Urothelium cell line (cell line): Measurements from ENCODE around the gene TMPRSS11E.
"Not testable (repeated sequence)": the region's sequence is repeated elsewhere in the genome, so short reads cannot be mapped to it uniquely, and the experiment has no call there.

Experiments
- DNase-seq: peaks from one replicate; pipeline ENCODE4 v3.0.0; 2011; ENCODE audit warnings: low spot score, mixed read lengths
- FAIRE-seq: peaks from 2 replicates; lab custom pipeline; 2011; peaks lifted over from hg19 to GRCh38; lab: Jason Lieb, UNC

The TMPRSS11E gene

GRCh38 chr4:68461790-68462189 lies 14.5 kb downstream of the TMPRSS11E start:
- DNase-seq (no peak), FAIRE-seq (no peak)

- DNase-seq (no peak), FAIRE-seq (no peak)
Measured at GRCh38 chr4:68462691-68463090, 15.4 kb downstream of the TMPRSS11E start.

DNA sequence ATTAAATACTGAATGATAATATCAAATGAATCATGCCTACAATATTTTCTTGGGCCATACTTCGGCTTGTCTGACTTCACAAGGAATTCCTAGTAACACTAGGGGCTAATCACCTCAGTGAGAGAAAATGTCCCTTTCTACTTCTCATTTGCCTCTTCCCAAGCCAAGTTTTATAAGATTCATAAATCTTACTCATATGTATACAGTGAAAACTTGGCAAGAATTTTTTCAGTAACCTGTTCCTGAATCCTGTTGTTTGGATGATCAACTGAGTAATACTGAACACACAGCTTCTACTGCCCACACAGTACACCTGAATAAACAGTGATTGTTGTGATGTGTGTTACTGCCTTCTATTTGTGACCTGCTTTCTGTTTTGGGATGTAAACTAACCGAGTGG lies 16.5 kb downstream of the TMPRSS11E start:
- FAIRE-seq, result no peak
- DNase-seq, result peak; percentile 10

DNA sequence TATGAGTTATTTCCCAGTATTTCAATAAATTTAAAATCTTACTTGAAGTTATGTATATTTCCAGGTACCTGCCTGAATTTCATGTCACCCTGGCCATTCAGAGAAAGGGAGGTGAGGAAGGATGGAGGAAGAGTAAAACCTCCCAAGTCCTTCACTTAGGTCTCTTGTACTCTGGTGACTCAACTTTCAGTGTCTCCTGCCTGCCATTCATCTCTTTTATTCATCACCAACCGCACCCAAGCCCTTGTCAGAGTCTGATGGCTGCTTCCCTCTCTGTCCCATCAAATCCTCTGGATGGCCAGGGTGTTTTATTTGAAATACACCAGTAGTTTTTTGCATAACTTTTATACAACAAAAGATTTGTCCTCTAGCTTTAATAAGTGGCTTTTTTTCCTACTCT lies 17.8 kb downstream of the TMPRSS11E start:
- FAIRE-seq (no peak), DNase-seq (no peak)

- FAIRE-seq, result no peak
- peak; percentile 60 for DNase-seq
Measured at GRCh38 chr4:68466185-68466584, 18.9 kb downstream of the TMPRSS11E start.

DNA sequence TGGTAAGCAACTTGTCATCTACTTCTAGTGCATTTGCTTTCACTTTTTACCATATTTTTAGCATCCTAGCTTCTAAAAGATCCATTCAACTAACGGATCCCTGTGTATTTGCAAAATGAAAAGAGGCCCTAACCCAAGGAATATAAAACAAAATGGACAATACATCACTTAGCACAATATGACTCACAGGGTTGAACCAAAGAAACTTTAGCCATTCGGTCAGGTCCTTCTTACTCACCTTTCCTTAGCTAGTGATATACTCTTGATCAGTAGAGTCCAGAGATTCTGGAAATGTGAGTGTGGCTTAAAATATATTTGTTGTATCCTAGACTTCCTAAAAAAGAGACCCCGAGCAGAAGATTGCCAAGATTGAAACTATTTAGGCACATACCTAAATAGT lies 19.5 kb downstream of the TMPRSS11E start:
- no peak for DNase-seq
- FAIRE-seq, result no peak

DNA sequence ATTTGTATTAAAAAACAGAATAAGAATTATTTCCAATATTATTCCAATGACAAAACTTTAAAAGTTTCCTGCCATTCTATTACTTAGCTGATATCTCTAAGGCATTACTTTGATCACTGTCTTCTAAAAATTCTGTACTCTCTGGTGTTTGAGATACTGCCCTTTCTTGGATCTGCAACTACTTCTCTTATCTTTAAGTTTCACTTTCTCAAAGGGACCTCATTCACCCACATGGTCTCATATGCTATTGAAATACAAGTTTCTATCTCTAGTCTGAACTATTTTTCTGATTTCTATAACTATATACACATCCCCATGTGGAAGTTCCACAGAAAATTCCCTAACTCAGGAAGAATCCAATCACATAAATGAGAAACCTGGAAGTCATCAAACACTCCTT lies 22.2 kb downstream of the TMPRSS11E start:
- FAIRE-seq (no peak), DNase-seq (no peak)

DNA sequence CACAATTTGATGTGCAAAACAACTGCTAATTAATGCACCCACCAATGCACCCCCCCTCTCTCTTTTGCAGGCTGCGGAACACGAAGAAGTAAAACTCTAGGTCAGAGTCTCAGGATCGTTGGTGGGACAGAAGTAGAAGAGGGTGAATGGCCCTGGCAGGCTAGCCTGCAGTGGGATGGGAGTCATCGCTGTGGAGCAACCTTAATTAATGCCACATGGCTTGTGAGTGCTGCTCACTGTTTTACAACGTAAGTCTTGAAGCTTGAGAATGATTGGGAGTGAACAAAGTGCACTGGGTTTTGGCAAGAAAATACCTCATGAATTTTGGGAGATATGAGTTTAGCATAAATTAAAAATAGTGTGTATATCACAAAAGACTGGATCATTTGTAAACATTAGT lies 28.9 kb downstream of the TMPRSS11E start:
- FAIRE-seq (no peak), DNase-seq (no peak)

- no peak for FAIRE-seq
- DNase-seq, result no peak
Measured at GRCh38 chr4:68489338-68489737, 42.1 kb downstream of the TMPRSS11E start.

- DNase-seq, result no peak
- no peak for FAIRE-seq
Measured at GRCh38 chr4:68490826-68491457, 43.7 kb downstream of the TMPRSS11E start.

DNA sequence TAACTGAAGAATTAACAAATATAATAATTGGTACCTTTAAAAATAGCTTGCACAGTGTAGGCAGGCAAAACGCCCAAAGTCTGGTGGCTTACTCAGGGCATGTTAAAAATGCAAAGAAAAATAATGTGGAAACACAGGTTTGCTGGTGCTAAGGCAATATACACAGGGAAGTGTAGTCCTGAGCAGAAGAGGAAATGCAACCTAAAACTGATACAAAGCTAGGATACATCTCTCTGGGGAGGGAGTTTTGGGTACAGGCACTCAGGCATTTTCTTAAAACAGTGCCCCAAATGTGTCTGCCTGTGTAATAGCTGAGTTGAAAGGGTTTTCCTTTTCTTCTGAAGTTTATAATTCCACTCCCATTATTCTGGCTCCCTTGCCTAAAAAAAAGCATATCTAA lies 47.4 kb downstream of the TMPRSS11E start:
- no peak for DNase-seq
- FAIRE-seq, result no peak

DNA sequence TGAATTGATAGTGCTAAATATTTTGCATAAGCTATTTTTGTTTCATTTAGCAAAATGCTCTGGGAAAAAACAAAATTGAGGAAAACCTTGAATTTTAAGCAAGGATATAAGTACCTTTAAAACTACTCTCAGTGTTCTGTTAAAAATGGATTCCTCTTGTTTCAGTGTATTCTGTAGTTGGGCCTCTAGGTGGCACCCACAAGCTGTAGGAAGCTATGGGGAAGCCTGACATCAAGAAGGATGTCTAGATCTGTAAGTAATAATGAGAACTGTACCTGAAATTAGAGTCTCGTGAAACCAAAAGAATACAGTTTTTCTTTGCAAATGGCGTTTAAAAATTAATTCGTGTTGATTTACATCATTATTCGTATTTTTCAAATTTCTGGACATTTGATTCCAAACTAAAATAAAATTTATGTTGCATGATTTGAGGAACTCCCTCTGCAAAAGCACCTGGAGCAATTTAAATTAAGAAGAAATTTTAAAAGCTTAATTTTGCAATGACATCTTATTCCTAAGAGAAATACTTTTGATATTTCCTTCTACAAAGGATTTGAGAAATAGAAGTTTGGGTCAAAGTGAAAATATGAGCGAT lies 51.2 kb downstream of the TMPRSS11E start:
- FAIRE-seq (no peak), DNase-seq (peak; percentile 30)

DNA sequence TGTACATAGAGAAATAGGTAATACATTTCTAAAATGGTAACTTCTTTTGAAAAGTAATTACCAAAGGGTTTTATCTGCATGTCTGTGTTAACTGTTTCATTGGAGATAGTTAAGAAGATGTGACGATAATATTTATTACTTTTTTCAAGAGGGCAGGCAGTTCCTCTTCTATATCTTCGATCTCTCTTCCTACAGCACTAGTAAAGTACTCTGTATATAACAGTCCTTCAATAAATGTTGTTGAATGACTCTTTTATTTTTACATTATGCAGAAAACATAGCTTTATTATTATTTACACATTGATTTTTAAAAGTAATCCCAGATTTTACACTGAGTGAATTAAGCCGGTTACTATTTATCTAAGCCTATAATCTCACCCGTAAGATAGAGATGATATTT lies 51.8 kb downstream of the TMPRSS11E start:
- DNase-seq, result no peak
- no peak for FAIRE-seq

DNA sequence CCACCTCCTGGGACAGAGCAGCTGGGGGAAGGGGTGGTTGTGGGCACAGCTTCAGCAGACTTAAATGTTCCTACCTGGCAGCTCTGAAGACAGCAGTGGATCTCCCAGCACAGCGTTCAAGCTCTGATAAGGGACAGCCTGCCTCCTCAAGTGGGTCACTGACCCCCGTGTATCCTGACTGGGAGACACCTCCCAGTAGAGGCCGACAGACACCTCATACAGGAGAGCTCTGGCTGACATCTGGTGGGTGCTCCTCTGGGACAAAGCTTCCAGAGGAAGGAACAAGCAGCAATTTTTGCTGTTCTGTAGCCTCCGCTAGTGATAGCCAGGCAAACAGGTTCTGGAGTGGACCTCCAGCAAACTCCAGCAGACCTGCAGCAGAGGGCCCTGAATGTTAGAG lies 56.2 kb downstream of the TMPRSS11E start:
- DNase-seq, FAIRE-seq: not testable (repeated sequence)

DNA sequence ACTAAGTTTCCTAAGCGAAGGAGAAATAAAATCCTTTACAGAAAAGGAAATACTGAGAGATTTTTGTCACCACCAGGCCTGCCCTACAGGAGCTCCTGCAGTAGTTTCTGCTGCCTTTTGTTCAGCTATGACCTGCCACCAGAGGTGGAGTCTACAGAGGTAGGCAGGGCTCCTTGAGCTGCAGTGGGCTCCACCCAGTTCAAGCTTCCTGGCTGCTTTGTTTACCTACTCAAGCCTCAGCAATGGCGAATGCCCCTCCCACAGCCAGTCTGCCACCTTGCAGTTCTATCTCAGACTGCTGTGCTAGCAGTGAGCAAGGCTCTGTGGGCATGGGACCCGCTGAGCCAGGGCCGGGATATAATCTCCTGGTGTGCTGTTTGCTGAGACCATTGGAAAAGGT lies 57.6 kb downstream of the TMPRSS11E start:
- FAIRE-seq, DNase-seq: not testable (repeated sequence)

- not testable (repeated sequence) for FAIRE-seq, DNase-seq
Measured at GRCh38 chr4:68505452-68505851, 58.2 kb downstream of the TMPRSS11E start.

DNA sequence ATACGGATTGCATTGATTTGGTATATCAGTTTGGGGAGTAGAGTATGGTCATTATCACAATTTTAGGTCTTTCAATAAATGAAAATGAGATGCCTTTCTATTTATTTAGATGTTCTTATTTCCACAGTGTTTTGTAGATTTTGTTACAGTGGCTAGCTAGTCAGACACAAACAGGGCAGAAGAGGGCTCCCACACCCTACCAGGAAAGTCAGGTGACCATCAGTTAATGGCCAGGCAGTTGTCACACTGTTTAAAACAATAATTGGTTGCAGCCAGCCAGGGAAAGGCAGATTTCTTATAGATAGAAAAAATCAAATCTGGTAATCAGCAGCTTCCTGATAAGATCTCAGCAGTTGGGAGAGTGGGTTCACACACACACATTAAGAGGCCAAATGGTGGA lies 71.6 kb downstream of the TMPRSS11E start:
- FAIRE-seq (no peak), DNase-seq (no peak)

DNA sequence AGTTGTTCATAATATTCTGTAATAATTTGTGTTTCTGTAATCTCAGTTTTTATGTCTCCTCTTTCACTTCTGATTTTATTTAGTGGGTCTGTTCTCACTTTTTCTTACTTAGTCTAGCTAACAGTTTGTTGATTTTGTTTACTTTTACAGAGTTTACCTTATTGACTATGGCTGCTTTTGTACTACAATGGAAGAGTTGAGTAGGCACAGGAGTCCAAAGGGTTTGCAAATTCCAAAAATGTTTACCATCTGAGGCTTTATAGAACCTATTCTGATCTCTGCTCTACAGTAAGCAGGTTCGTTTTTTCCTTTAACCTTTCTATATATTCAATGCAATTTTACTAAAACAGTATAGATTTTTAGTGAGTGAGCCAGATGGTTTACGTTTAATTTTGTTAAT lies 73.7 kb downstream of the TMPRSS11E start:
- DNase-seq (no peak), FAIRE-seq (no peak)

GRCh38 chr4:68522232-68522631 lies 75.0 kb downstream of the TMPRSS11E start:
- FAIRE-seq, result not testable (repeated sequence)

DNA sequence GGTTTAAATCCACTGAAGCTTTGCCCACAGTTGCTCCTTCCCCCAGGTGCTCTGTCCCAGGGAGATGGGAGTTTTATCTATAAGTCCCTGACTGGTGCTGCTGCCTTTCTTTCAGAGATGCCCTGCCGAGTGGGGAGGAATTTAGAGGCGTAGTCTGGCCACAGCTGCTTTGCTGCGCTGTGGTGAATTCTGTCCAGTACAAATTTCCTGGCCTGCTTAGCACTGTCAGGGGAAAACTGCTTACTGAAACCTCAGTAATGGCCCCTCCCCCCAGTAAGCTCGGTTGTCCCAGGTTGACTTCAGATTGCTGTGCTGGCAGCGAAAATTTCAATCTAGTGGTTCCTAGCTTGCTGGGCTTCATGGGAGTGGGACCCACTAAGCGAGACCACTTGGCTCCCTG lies 88.7 kb downstream of the TMPRSS11E start:
- DNase-seq (no peak), FAIRE-seq (no peak)

More at GRCh38 chr4:68522232-68522631, 75.0 kb downstream of the TMPRSS11E start:
- not testable (repeated sequence) for DNase-seq

GRCh38 chr4:68536375-68536774 lies 89.1 kb downstream of the TMPRSS11E start:
- no peak for FAIRE-seq

GRCh38 chr4:68542742-68543141 lies 95.5 kb downstream of the TMPRSS11E start:
- FAIRE-seq, result not testable (repeated sequence)

More at GRCh38 chr4:68536375-68536774, 89.1 kb downstream of the TMPRSS11E start:
- DNase-seq, result no peak

More at GRCh38 chr4:68542742-68543141, 95.5 kb downstream of the TMPRSS11E start:
- DNase-seq, result not testable (repeated sequence)
